ENCODE data around the gene CLDN18. TPM values are rescaled to one million over a fixed set of nuclear protein-coding genes. Genes with fewer than 3 reads are reported as not detected.

CLDN18 gene
- total RNA-seq = not detected in 2 replicates

GRCh38 chr3:138009476-138010272 lies at the start of gene CLDN18:
Gene CLDN18 (plus strand): TSS chr3:138010165. CDS start chr3:138010226, 61 bp downstream.

Other genes starting within 250 kb of the CLDN18 start
- gene SOX14, start 245.8 kb upstream of the CLDN18 start, total RNA-seq = not detected in 2 replicates
- 9.2 and 13.6 TPM in 2 replicates for gene DZIP1L, start 105.4 kb downstream of the CLDN18 start, total RNA-seq
- gene A4GNT, start 122.2 kb downstream of the CLDN18 start, total RNA-seq = not detected in 2 replicates
- 11.4 and 16.0 TPM in 2 replicates for gene DBR1, start 164.8 kb downstream of the CLDN18 start, total RNA-seq
- gene ARMC8, start 177.1 kb downstream of the CLDN18 start, total RNA-seq = 36.7 and 39.4 TPM in 2 replicates

Measured in bronchus fibroblast of lung (primary cell).